Upper lobe of left lung (tissue), 6 donors: ENCODE measurements around the gene SAPCD2. TPM values are rescaled to one million over a fixed set of nuclear protein-coding genes. Genes with fewer than 3 reads are reported as not detected.

Experiments used
- ATAC-seq, 2 donors: fragments of 200-7000 bp; cut with Tn5 transposase; one replicate each; pipeline ENCODE4 v1.9.1; 2022; ENCODE audit warnings: mild to moderate bottlenecking in 2 of 2, moderate library complexity in 2 of 2; ENCODE audit not compliant: low FRiP score in 2 of 2
- DNase-seq, 2 donors: peaks; one replicate each; pipeline ENCODE4 v3.0.0-alpha.2; 2019 to 2020
- H3K27ac ChIP-seq, 4 donors: fragments of 200-600 bp; sonication (generic); one replicate each; pipeline ENCODE4 v1.5.1; 2016 to 2019
- H3K27me3 ChIP-seq, 4 donors: fragments of 200-600 bp; sonication (generic); one replicate each; pipeline ENCODE4 v1.5.1; 2017 to 2019
- H3K36me3 ChIP-seq, 4 donors: fragments of 200-600 bp; sonication (generic); one replicate each; pipeline ENCODE4 v1.5.1; 2016 to 2019
- H3K4me1 ChIP-seq, 4 donors: fragments of 200-600 bp; sonication (generic); one replicate each; pipeline ENCODE4 v1.5.1; 2018 to 2019
- H3K4me3 ChIP-seq, 4 donors: fragments of 200-600 bp; sonication (generic); one replicate each; pipeline ENCODE4 v1.5.1; 2017 to 2019; ENCODE audit warnings: mild to moderate bottlenecking in 2 of 4, moderate library complexity in 1 of 4
- H3K9me3 ChIP-seq, 4 donors: fragments of 200-600 bp; sonication (generic); one replicate each; pipeline ENCODE4 v1.5.1; 2018 to 2019
- CTCF ChIP-seq, 6 experiments: fragments of 450-650 bp in 4 of 6; fragments of 200-600 bp in 2 of 6; sonication (generic) in 2 of 6; IDR thresholded peaks; one replicate each; pipeline ENCODE4 v1.5.1; 2016 to 2019; ENCODE audit warnings: antibody characterized with exemption in 6 of 6
- EP300 ChIP-seq, 4 donors: sonication (generic); formaldehyde crosslinking; IDR thresholded peaks; one replicate each; pipeline ENCODE4 v1.5.1; 2017; ENCODE audit warnings: antibody characterized with exemption in 4 of 4, control low read depth in 2 of 4
- POLR2A ChIP-seq, 4 donors: fragments of 450-650 bp; IDR thresholded peaks; one replicate each; pipeline ENCODE4 v1.5.1; 2016 to 2017; ENCODE audit warnings: antibody characterized with exemption in 4 of 4, mild to moderate bottlenecking in 2 of 4
- POLR2AphosphoS5 ChIP-seq, 2 donors: sonication (generic); formaldehyde crosslinking; IDR thresholded peaks; one replicate each; pipeline ENCODE4 v1.5.1; 2017; ENCODE audit warnings: antibody characterized with exemption in 2 of 2
- WGBS, 2 donors: methylation state at CpG; one replicate each; pipeline ENCODE4 v1.1.5; 2017 to 2018; 5-methylcytosine and 5-hydroxymethylcytosine counted together
- total RNA-seq, 6 donors: library from RNA; depleted of rRNA in 4 of 6; stranded (reverse); fragments of >200 nt in 4 of 6; gene quantifications; one replicate each; pipeline versions ENCODE4 v1.1.0 to v1.2.1, GENCODE V29; 2016 to 2021
- donor health status: DM: no; HTN: no; CAD: no; lungs with moderate emphysema.
- donor health status: DM: no; HTN: yes; CAD: no; lungs with severe emphysema.

The SAPCD2 gene
- total RNA-seq, 6 donors from 2014 or later = 0.69 to 6.8 (median 1.4) TPM

GRCh38 chr9:137115394-137116026 lies 45.2 kb upstream of the SAPCD2 start:
- Histone ChIP-seq H3K4me3 (peak overlapping the region in 3 of 4 donors; percentile 88 to 99 (median 90)), H3K4me1 (peaks cover 13 to 25% (median 14%) of the 10 kb centered on the region in 4 donors), H3K9me3 (no peaks in the 10 kb centered on the region), H3K36me3 (peaks cover 3 to 27% (median 21%) of the 10 kb centered on the region in 4 donors), H3K27me3 (no peaks in the 10 kb centered on the region), H3K27ac (no peak overlapping the region)
- 73 to 85% methylated on average over 5 to 17 of the region's 21 CpGs for WGBS, 2 donors
- TF ChIP-seq CTCF (IDR thresholded peaks at IDR 0.05) (no peak), EP300 (IDR thresholded peaks at IDR 0.05) (no peak), POLR2A (IDR thresholded peaks at IDR 0.05) (no peak), POLR2AphosphoS5 (IDR thresholded peaks at IDR 0.05) (no peak)
- DNase-seq = peak in 1 of 2 donors; percentile 72
- peak in 1 of 2 donors; percentile 3 for ATAC-seq

GRCh38 chr9:137114613-137115393 lies 44.4 kb upstream of the SAPCD2 start, which contains the start of gene DPP7:
Gene DPP7 (minus strand): TSS chr9:137114733. CDS start chr9:137114713, 20 bp downstream.
- Histone ChIP-seq H3K4me1 (peaks cover 13 to 25% (median 14%) of the 10 kb centered on the region in 4 donors), H3K27me3 (no peaks in the 10 kb centered on the region), H3K27ac (peak within 1 kb of the TSS; percentile 40 to 71 (median 56)), H3K4me3 (peak within 1 kb of the TSS; percentile 88 to 99 (median 92)), H3K9me3 (no peaks in the 10 kb centered on the region), H3K36me3 (peaks cover 3 to 34% (median 26%) of the 10 kb centered on the region in 4 donors)
- 0 to 13% methylated on average over 1 to 4 of the region's 70 CpGs for WGBS, 2 donors
- no peak for TF ChIP-seq EP300 (IDR thresholded peaks at IDR 0.05)
- peak in 1 of 2 donors; percentile 23 for TF ChIP-seq POLR2AphosphoS5 (IDR thresholded peaks at IDR 0.05)
- TF ChIP-seq CTCF (IDR thresholded peaks at IDR 0.05) = peak in 1 of 6 experiments; percentile 19
- TF ChIP-seq POLR2A (IDR thresholded peaks at IDR 0.05) = peak in 1 of 4 donors; percentile 70
- ATAC-seq = peak; percentile 50 to 94
- peak; percentile 82 to 97 for DNase-seq

- no peak for DNase-seq
- peaks cover 13 to 25% (median 14%) of the 10 kb centered on the region in 4 donors for H3K4me1 ChIP-seq
- no peaks in the 10 kb centered on the region for H3K27me3 ChIP-seq
- TF ChIP-seq POLR2AphosphoS5 (IDR thresholded peaks at IDR 0.05) (no peak), CTCF (IDR thresholded peaks at IDR 0.05) (no peak), POLR2A (IDR thresholded peaks at IDR 0.05) (no peak), EP300 (IDR thresholded peaks at IDR 0.05) (no peak)
- peak overlapping the region; percentile 40 to 71 (median 56) for H3K27ac ChIP-seq
- no peaks in the 10 kb centered on the region for H3K9me3 ChIP-seq
- H3K4me3 ChIP-seq = peak overlapping the region; percentile 88 to 99 (median 92)
- peaks cover 3 to 40% (median 31%) of the 10 kb centered on the region in 4 donors for H3K36me3 ChIP-seq
- 0% methylated on average over 2 to 20 of the region's 45 CpGs for WGBS, 2 donors
- no peak for ATAC-seq
Measured at GRCh38 chr9:137114220-137114612, 43.9 kb upstream of the SAPCD2 start.

GRCh38 chr9:137113385-137114159 lies 43.2 kb upstream of the SAPCD2 start:
- H3K9me3 ChIP-seq = no peaks in the 10 kb centered on the region
- peaks cover 13 to 25% (median 14%) of the 10 kb centered on the region in 4 donors for H3K4me1 ChIP-seq
- H3K4me3 ChIP-seq = peak overlapping the region; percentile 29 to 99 (median 89)
- TF ChIP-seq POLR2A (IDR thresholded peaks at IDR 0.05) (no peak), CTCF (IDR thresholded peaks at IDR 0.05) (no peak), EP300 (IDR thresholded peaks at IDR 0.05) (no peak), POLR2AphosphoS5 (IDR thresholded peaks at IDR 0.05) (no peak)
- WGBS, 2 donors = 57 to 76% methylated on average over 18 to 23 of the region's 66 CpGs
- H3K36me3 ChIP-seq = peaks cover 3 to 46% (median 37%) of the 10 kb centered on the region in 4 donors
- no peaks in the 10 kb centered on the region for H3K27me3 ChIP-seq
- ATAC-seq (no peak), DNase-seq (peak in 1 of 2 donors; percentile 88)
- no peak overlapping the region for H3K27ac ChIP-seq
